Measurements from ENCODE around the gene RGS9BP. TPM values are rescaled to one million over a fixed set of nuclear protein-coding genes. Genes with fewer than 3 reads are reported as not detected.

The RGS9BP gene
- total RNA-seq, 1 experiment from 2014 or later, result 0.13 TPM

- Histone ChIP-seq H3K79me1 (ENCODE audit: insufficient read depth, low read depth, low read length, poor library complexity, severe bottlenecking) (no peaks in the 10 kb centered on the region), H2AFZ (ENCODE audit: low read length) (no peak overlapping the region), H2BK12ac (ENCODE audit: insufficient read length, low read depth, low read length) (no peak overlapping the region), H3K27ac (ENCODE audit: insufficient read length, low read depth, low read length) (no peak overlapping the region), H4K8ac (replicated peaks; ENCODE audit: insufficient read length, low read depth, low read length) (no peak overlapping the region), H3K23me2 (ENCODE audit: insufficient read length, low read depth, low read length, poor library complexity, severe bottlenecking) (no peaks in the 10 kb centered on the region), H3K14ac (ENCODE audit: insufficient read depth, low read length) (no peak overlapping the region), H2BK20ac (ENCODE audit: low read depth, low read length, poor library complexity, severe bottlenecking) (no peak overlapping the region), H4K5ac (ENCODE audit: insufficient read length, low read depth, low read length) (no peak overlapping the region), H3K9me3 (ENCODE audit: control insufficient read depth, low read depth, low read length) (no peaks in the 10 kb centered on the region), H3K27me3 (ENCODE audit: insufficient read depth, low read length) (peaks cover 3% of the 10 kb centered on the region; the same call in 1 of the 2 replicates), H4K20me1 (ENCODE audit: control insufficient read depth, insufficient read depth, insufficient read length) (no peaks in the 10 kb centered on the region), H2AK5ac (ENCODE audit: insufficient read length, low read length) (no peak overlapping the region), H3K4ac (ENCODE audit: low read depth, low read length) (no peak overlapping the region), H2BK5ac (ENCODE audit: insufficient read length, low read length) (no peak overlapping the region), H3T11ph (ENCODE audit: low read length) (no peak overlapping the region), H3K18ac (ENCODE audit: insufficient read length, low read depth, low read length) (no peak overlapping the region), H3K23ac (ENCODE audit: insufficient read length, low read depth, low read length) (no peak overlapping the region), H2BK15ac (ENCODE audit: low read depth, low read length) (no peak overlapping the region), H3K9ac (ENCODE audit: extremely low read depth, insufficient read length, low read length) (no peak overlapping the region), H3K56ac (ENCODE audit: insufficient read length, low read depth, low read length) (no peak overlapping the region), H3K79me2 (ENCODE audit: insufficient read depth, low read length) (no peaks in the 10 kb centered on the region), H4K91ac (ENCODE audit: insufficient read length, low read depth, low read length) (no peak overlapping the region), H2BK120ac (ENCODE audit: low read depth, low read length, poor library complexity, severe bottlenecking) (no peak overlapping the region), H3K4me2 (ENCODE audit: insufficient read depth, insufficient read length, low read length) (no peak overlapping the region), H3K4me1 (ENCODE audit: insufficient read depth, low read length) (no peaks in the 10 kb centered on the region)
- Mint-ChIP-seq H3K36me3 (ENCODE audit: insufficient read depth in 1 of 3, low read depth in 3 of 3) (no peaks in the 10 kb centered on the region), H3K27ac (no peak overlapping the region), H3K4me3 (no peak overlapping the region), H3K4me1 (peaks cover 4% of the 10 kb centered on the region in 2 experiments), H3K27me3 (ENCODE audit: low read depth) (peaks cover 27% of the 10 kb centered on the region), H3K9me3 (no peaks in the 10 kb centered on the region)
- TF ChIP-seq CTCF (conservative IDR thresholded peaks at IDR 0.05), result no peak
- WGBS (ENCODE audit: extremely low coverage, insufficient read length, low lambda C conversion rate), result no CpG with 5 or more reads among the region's 4 CpGs
- no peak for DNase-seq
Observed at GRCh38 chr19:32682317-32682716, 6.7 kb downstream of the RGS9BP start.

All from H9 (cell line).